ENCODE measurements around the gene SIM1. TPM values are rescaled to one million over a fixed set of nuclear protein-coding genes. Genes with fewer than 3 reads are reported as not detected.

SIM1 gene
- total RNA-seq, 1 experiment from 2014 or later = not detected

GRCh38 chr6:100453701-100454521 lies 10.8 kb downstream of the SIM1 start:
- H3K27me3 ChIP-seq (ENCODE audit: control insufficient read depth, insufficient read depth, low read length) = no peaks in the 10 kb centered on the region
- BruUV-seq (replicated peaks) = no TSS peak
- ChIA-PET CTCF (no interaction called here), POLR2A (interaction anchor here (0.6 kb wide), 1 partner anchor 339 kb away, joined by 4 read pairs; no protein-coding TSS in a partner anchor)
- TF ChIP-seq SIN3A (IDR thresholded peaks at IDR 0.05; ENCODE audit: borderline replicate concordance, insufficient read depth, low read depth, low read length) (no peak), TCF7L2 (IDR thresholded peaks at IDR 0.05; ENCODE audit: low read depth, low read length) (no peak), POLR2AphosphoS5 (IDR thresholded peaks at IDR 0.05; ENCODE audit: low read depth, low read length) (no peak), CTCF (IDR thresholded peaks at IDR 0.05) (no peak), REST (IDR thresholded peaks at IDR 0.05; ENCODE audit: insufficient read depth in 1 of 2, low read depth in 2 of 2, low read length in 1 of 2) (no peak)
- no peaks in the 10 kb centered on the region for H3K9me3 ChIP-seq (ENCODE audit: control insufficient read depth, insufficient read depth, low read depth, low read length)
- in situ Hi-C loops (cut with HindIII; ENCODE audit: low pct_unique_long_range_greater_than_20kb, low sequenced_read_pairs) = no loop called here
- no peak overlapping the region for H3K27ac ChIP-seq (ENCODE audit: low read length)
- intact Hi-C loops (cut with micrococcal nuclease; ENCODE audit: unreplicated experiment) = no loop called here
- no peaks in the 10 kb centered on the region for H3K4me1 ChIP-seq (ENCODE audit: control insufficient read depth, insufficient read depth, low read length)
- H3K36me3 ChIP-seq (ENCODE audit: control insufficient read depth, insufficient read depth, low read length) = no peaks in the 10 kb centered on the region
- ATAC-seq (no peak), DNase-seq (ENCODE audit: low read depth, low spot score) (no peak)
- H3K4me3 ChIP-seq (ENCODE audit: low read depth in 2 of 2, low read length in 2 of 2) = no peak overlapping the region

GRCh38 chr6:100452998-100453397 lies 11.7 kb downstream of the SIM1 start:
- TF ChIP-seq SIN3A (IDR thresholded peaks at IDR 0.05; ENCODE audit: borderline replicate concordance, insufficient read depth, low read depth, low read length) = no peak
- no peak for TF ChIP-seq TCF7L2 (IDR thresholded peaks at IDR 0.05; ENCODE audit: low read depth, low read length)
- no peak for TF ChIP-seq POLR2AphosphoS5 (IDR thresholded peaks at IDR 0.05; ENCODE audit: low read depth, low read length)
- no peak for TF ChIP-seq REST (IDR thresholded peaks at IDR 0.05; ENCODE audit: insufficient read depth in 1 of 2, low read depth in 2 of 2, low read length in 1 of 2)
- no peak for TF ChIP-seq CTCF (IDR thresholded peaks at IDR 0.05)
- CTCF ChIA-PET = no interaction called here
- in situ Hi-C loops (cut with HindIII; ENCODE audit: low pct_unique_long_range_greater_than_20kb, low sequenced_read_pairs) = no loop called here
- H3K27ac ChIP-seq (ENCODE audit: low read length) = no peak overlapping the region
- no peak overlapping the region for H3K4me3 ChIP-seq (ENCODE audit: low read depth in 2 of 2, low read length in 2 of 2)
- DNase-seq (ENCODE audit: low read depth, low spot score) (no peak), ATAC-seq (no peak)
- H3K9me3 ChIP-seq (ENCODE audit: control insufficient read depth, insufficient read depth, low read depth, low read length) = no peaks in the 10 kb centered on the region
- H3K27me3 ChIP-seq (ENCODE audit: control insufficient read depth, insufficient read depth, low read length) = no peaks in the 10 kb centered on the region
- no peaks in the 10 kb centered on the region for H3K4me1 ChIP-seq (ENCODE audit: control insufficient read depth, insufficient read depth, low read length)
- POLR2A ChIA-PET = no interaction called here
- intact Hi-C loops (cut with micrococcal nuclease; ENCODE audit: unreplicated experiment) = no loop called here
- BruUV-seq (replicated peaks) = no TSS peak
- H3K36me3 ChIP-seq (ENCODE audit: control insufficient read depth, insufficient read depth, low read length) = no peaks in the 10 kb centered on the region

Data from Panc1 (cell line).